GM21515 (cell line): ENCODE results near the gene ACAN.

Experiments used
- ATAC-seq: cut with Tn5 transposase; IDR thresholded peaks from one replicate; pipeline ENCODE4 v1.9.1; 2021; ENCODE audit not compliant: unreplicated experiment

The ACAN gene

GRCh38 chr15:88800738-88801137, 2.5 kb upstream of the ACAN start:
- no peak for ATAC-seq

- ATAC-seq: no peak
Measured at GRCh38 chr15:88802250-88802990, 816 bp upstream of the ACAN start.

DNA sequence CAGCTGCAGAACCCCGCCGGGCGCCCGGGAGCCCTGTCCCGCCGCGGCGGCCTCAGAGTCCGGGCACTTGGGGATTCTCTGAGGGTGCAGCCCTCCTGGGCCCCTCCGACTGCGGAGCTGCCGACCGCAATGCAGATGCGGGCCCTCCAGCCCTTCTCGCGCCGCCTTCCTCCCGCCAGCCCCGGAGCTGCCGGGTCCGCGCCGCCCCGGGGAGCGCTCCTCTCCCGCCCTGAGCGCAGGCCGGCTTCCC, 320 bp upstream of the ACAN start:
- ATAC-seq: no peak

GRCh38 chr15:88803920-88804247, 648 bp downstream of the ACAN start:
- ATAC-seq: no peak

DNA sequence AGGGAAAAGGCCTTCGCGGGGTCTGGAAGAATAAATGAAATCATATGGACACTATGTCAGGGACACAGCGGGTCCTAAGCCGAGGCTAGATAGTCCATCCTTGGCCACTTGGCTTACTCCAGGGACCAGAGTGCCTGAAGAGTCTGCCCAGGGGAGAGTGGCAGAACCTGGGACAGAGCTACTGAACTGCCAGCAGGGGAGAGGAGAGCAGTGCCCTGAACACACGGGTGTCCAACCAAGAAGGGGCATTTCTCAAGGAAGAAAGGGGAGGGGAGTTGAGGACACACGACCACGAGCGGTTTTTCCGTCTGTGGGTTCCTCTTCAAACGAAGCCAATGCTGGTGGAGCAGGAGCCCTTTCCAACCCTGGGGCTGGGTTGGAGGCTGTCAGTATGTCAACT, 1.0 kb downstream of the ACAN start:
- ATAC-seq: no peak

- ATAC-seq: no peak
Measured at GRCh38 chr15:88805031-88805780, 2.0 kb downstream of the ACAN start.

DNA sequence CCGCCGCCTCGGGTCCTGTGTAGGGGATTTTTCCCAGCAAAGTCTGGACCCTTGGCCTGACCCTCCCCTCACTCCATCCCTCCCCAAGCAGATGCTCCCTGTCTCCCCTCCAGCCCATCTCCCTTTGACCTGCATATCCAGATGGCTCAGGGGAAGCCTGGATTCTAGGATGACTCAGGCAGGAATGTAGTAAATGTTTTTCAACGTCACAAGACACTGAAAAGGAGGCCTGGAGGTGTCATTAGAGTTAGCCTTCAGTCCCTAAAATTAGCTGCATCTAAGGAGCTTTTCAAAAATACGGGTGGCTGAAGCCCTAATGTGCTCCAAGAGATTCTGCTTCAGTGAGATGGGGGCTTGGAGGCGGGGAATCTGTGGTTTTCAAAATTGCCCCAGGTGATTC, 7.2 kb downstream of the ACAN start:
- ATAC-seq: no peak

- ATAC-seq: no peak
Measured at GRCh38 chr15:88812133-88812532, 8.9 kb downstream of the ACAN start.

- no peak for ATAC-seq
Measured at GRCh38 chr15:88813960-88814359, 10.7 kb downstream of the ACAN start.

DNA sequence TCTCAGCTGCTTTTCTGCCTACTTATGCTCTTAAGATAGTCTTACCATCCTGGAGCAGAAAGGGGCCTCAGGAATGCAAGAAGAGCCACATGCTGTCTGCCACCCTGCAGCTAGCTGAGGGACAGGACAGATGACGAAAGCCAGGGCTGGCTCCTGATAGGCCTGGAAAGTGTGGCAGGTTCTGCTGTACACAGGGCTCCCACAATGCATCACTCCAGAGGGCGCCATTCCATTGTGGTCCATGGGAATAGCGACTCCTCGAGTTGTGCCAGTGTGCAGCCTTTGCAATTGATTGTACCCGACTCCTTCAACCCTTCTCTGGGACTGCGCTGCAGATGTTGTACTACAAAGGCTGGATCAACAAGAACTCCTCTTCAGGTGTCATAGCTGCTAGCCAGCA, 11.2 kb downstream of the ACAN start:
- ATAC-seq: no peak

GRCh38 chr15:88818920-88819319, 15.7 kb downstream of the ACAN start:
- ATAC-seq: no peak

DNA sequence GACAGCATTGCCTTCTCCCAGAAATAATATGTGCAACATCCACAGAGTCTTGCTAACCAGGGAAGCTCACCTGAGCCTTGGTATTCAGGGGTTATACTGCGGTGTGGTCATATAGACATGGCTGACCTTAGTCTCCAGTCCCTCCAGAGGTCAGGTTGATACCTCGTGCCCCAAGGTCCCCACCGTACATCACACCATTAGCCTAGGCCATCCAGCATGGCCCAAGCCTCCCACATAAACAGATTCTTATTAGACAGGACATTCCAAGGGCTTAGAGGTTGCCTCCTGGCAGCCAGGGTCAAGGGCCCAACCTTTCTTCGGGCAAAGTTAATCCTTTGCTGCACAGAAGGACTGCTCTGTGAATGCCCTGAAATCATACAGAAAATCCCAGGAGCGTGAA, 18.8 kb downstream of the ACAN start:
- ATAC-seq: no peak

- ATAC-seq: no peak
Measured at GRCh38 chr15:88828791-88829190, 25.6 kb downstream of the ACAN start.

DNA sequence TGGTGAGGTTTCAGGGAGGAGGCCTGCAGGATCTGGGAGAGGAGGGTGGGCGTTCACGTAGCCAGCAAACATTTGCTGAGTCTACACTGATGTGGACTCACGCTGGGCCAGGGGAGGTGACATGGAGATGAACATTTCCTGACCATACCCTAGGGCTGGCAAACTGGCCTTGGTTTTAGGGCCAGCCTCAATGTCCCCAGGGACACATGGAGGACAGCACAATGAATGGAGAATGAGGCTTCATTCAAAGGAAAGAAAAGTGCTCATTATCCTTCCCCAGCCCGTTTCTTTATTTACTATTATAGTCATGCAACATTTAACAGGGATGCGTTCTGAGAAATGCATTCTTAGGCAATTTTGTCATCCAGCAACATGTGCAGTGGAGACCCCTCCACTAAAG, 26.8 kb downstream of the ACAN start:
- ATAC-seq: no peak

DNA sequence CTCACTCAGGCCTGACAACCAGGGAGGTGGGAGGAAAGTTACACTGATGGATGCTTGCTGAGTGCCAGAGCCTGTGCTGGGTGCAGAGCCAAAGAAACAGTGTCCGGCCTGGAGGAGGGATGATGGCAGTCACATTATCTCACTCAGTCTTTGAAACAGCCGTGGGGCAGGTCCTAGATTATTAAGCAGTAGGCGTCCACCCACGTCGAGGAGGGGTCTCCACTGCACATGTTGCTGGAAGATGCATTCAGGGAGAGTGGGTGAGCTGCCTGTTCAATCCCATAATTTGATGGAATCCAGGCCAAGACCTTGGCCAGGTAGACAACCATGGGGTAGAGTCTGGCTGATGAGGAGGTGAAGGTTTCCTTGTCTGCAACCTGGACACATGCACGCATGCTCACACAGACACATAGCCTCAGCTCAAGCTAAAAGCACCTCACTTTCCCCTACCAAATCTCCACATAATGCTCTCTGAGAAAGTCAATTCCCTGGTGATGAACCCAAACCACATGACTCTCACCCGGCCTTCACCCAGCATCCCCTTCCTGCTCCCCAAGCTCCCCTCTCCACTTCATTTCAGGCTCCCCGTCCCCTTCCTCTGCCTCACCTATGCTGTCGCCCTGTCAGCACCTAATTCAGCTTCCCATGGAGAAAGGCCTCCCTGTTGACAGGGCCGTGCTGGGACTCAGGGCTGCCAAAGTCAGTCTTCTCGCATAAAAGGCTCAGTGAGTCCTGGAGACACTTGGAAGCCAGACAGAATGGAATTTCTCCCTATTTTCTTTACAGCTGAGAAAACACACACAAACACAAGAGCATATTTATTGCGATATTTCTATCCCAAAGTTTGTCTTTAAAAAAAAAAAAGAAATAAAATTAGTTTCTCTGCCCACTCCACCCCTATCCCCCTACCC, 29.8 kb downstream of the ACAN start:
- ATAC-seq: no peak

GRCh38 chr15:88833731-88834100, 30.5 kb downstream of the ACAN start:
- no peak for ATAC-seq

DNA sequence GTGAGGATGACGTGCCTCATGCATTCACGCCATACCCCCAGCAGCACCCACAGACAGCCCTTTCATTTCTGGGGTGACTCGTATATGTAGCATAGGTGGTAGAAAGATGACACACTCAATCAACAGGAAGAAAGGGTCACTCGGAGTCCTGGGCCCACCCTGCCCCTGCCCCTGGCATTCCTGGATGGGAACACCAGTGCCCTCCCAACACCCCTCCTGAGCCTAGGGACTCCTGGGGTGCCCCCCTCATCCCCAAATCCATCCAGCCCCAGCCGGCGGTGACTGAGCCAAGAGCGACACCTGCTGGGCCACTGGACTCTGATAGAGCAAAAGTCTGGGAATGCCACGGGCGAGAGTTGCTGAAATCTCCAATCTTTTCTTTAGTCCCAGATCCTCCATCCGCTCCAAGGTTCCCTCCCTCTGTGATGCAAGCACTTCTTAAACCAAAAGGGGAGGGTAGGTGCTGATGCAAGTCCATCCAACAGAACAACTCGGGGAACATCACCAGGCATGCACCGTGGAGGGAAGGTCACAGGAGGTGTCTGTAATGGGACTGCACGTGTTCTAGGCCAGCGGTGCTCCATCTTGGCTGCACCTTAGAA, 31.1 kb downstream of the ACAN start:
- ATAC-seq: no peak

DNA sequence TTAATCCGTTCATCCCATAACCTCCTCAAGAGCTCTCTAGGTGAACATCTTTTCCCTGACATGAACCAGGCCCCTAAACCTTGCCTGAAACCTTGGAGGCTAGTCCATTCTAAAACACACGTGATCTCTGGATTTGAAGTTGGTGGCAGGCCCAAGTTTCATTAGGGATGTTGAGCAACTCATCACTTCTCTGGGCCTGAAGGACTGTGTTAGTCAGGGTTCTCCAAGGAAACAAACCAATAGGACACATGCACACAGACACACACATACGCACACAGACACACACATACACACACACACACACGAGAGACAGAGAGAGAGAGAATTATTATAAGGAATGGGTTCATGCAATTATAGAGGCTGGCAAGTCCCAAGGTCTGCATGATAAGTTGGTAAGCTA, 31.9 kb downstream of the ACAN start:
- no peak for ATAC-seq

DNA sequence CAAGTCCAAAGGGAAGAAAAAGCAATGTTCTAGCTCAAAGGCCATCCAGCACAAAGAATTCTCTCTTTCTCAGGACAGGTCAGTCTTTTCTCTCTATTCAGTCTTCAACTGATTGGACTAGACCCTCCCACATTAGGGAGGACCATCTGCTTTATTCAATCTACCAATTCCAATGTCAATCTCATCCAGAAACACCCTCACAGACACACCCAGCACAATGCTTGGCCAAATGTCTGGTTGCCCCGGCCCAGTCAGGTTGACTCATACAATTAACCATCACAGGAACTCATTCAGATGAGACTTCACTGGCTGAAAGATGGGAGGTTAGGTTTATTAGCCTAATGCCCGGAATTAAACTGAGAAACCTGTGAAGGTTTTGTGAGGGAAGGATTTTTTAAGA, 32.4 kb downstream of the ACAN start:
- ATAC-seq: no peak

GRCh38 chr15:88838667-88839066, 35.4 kb downstream of the ACAN start:
- no peak for ATAC-seq

DNA sequence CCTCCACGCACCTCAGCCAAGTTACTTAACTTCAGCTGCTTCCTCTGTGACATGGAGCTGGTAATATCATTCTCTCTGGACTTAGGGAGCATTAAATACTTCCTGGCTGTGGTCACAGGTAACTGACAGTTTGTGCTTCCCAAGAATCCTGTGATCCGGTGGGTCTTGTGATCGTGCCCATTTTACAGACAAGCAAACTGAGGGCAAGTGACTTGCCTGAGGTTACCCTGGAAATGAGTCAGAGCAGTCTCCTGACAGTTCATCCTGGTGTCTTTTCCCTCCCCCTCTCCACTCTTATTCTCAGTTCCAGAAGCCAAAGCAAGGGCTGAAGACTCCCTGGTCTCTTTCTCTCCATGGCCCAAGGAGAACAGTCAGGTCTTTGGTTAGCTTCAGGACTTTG, 35.9 kb downstream of the ACAN start:
- ATAC-seq: no peak

GRCh38 chr15:88839961-88840360, 36.7 kb downstream of the ACAN start:
- ATAC-seq: no peak
